Measurements from ENCODE around the gene GALT.

Gene GALT

DNA sequence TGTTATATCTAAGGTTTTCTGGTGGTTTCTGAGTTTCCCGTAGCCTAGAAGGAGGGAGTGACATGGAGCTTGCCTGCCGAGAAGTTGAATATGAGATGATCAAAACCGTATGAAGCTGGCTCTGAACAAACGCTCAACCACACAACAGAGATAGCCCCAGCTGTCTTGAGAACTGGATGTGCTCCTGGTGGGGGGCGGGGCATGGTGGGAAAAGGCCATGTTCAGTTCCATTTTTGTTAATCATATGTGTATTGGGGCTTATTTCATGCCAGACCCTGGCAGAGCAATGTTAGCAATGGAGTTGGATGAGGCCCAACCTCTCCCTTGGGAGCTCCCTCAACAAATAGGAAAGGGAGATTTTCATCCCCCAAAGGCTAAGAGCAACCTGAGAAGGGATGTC, 39.8 kb downstream of the GALT start:
- DNase-seq, result no peak

GRCh38 chr9:34686732-34687131, 40.3 kb downstream of the GALT start:
- DNase-seq, result no peak

DNA sequence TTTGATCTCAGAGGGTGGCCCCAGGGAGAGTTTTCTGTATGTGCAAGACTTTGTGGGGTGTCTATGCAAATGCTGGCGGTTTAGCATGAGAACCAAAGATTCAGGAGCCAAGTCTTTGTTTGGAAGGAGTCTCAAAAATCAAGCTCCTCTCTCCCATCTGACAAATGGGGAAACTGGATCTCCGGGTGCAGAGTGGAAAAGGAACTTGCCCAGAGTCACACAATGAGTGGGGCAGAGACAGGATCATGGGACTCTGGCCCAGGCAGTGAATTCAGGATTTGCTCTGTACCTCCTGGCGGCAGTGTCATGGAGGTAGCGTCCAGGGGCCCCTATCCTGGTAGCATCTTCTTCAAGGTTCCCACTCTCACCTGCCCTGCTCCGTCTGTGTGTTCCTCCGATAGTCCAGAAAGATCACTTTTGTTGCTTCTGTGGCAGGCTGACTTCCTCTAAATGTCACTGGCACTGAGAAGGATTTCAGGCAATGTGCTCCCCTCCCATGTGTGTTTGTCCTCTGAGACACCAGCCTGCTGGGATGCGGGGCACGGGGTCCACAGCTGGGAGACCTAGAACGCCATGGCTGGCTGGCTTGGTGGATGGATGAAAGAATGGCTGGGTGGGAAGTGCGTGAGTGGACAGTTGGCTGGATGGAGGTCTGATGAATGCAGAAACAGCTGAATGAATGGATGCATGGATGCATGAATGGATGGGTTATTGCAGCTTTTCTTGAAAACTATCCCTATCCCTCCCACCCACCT, 41.0 kb downstream of the GALT start:
- DNase-seq, result no peak

GRCh38 chr9:34688329-34689115, 42.0 kb downstream of the GALT start:
- DNase-seq, result no peak

DNA sequence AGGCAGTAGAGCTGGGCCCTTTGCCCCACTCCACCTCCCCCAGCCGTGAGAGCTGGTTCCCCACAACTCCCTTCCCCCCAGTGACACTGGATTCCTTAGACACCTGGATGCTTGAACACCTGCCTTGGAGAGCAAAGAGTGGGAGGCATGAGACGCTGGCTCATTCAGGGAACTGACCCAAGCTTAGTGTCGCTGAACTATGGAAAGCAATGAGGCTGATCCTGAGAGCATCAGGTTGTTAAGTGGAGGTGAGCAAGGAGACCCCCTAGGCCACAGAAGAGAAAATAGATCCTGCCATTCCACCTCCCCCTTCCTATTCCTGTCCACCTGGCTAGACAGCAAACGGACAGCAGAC, 42.6 kb downstream of the GALT start:
- DNase-seq, result no peak

- no peak for DNase-seq
Measured at GRCh38 chr9:34689512-34689911, 43.0 kb downstream of the GALT start.

GRCh38 chr9:34690983-34691935, 44.8 kb downstream of the GALT start, which contains the start of gene CCL19:
Gene CCL19, minus strand, starts transcription at chr9:34691276. Its CDS starts 137 bp downstream, at chr9:34691139.
- DNase-seq, result peak; percentile 20

DNA sequence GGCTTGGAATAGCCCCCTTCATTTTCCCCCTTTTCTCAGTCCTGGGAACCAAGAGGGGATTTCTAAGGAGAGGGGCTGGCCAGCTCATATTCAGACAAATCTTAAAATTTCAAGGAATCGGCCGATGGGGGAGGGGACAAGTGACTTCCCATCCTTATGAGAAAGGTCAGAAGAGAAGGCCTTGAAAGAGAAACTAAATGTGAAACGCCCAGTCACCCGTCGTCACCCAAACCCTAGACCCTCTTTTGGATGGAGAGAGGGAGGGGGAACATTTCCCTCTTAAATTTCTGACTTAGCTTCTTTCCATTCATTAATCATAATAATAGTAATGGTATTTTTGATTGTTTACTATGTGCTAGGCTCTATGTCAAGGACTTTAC, 45.5 kb downstream of the GALT start:
- DNase-seq, result no peak

DNA sequence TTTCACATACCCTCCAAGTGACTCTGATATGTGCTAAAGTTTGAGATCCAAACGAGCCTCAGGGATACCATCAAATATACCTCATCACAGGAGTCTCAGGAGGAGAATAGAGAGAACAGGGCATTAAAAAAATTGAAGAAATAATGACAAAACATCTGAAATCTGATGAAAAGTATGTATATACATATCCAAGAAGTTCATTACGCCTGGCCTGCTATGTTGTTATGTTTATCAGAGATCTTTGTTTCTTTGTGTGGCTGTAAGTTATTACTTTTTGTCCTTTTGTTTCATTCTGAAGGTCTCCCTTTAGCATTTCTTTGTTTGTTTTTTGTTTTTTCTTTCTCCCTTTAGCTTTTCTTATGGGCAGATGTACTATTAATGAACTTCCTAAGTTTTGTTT, 47.1 kb downstream of the GALT start:
- no peak for DNase-seq

- no peak for DNase-seq
Measured at GRCh38 chr9:34694811-34695210, 48.3 kb downstream of the GALT start.
